Spinal cord (tissue), 10 donors: ENCODE results near the gene MYO6. TPM values are rescaled to one million over a fixed set of nuclear protein-coding genes. Genes with fewer than 3 reads are reported as not detected.
A peak's percentile ranks its signal among the peaks of the same experiment; 100 is the strongest.
"Not testable (repeated sequence)": the region's sequence is repeated elsewhere in the genome, so short reads cannot be mapped to it uniquely, and the experiment has no call there.

Source experiments
- DNase-seq, 6 donors: peaks; one replicate each; pipeline versions ENCODE4 v3.0.0 to v3.0.0-alpha.2; 2013 to 2015; ENCODE audit warnings: low spot score in 6 of 6, low read depth in 4 of 6
- H3K27ac ChIP-seq: one replicate; pipeline ENCODE4 v1.5.1; 2013; ENCODE audit warnings: low read depth, low read length, control low read depth
- H3K27me3 ChIP-seq: one replicate; pipeline ENCODE4 v1.6.1; 2013; ENCODE audit warnings: low read length; ENCODE audit not compliant: control insufficient read depth, insufficient read depth
- H3K36me3 ChIP-seq: one replicate; pipeline ENCODE4 v1.6.1; 2013; ENCODE audit warnings: low read length; ENCODE audit not compliant: control insufficient read depth, insufficient read depth
- H3K4me1 ChIP-seq: one replicate; pipeline ENCODE4 v1.6.1; 2013; ENCODE audit warnings: low read length; ENCODE audit not compliant: control insufficient read depth, insufficient read depth
- H3K4me3 ChIP-seq: one replicate; pipeline ENCODE4 v1.5.1; 2013; ENCODE audit warnings: low read depth, low read length, control low read depth
- H3K9me3 ChIP-seq: one replicate; pipeline ENCODE4 v1.6.1; 2013; ENCODE audit warnings: low read length; ENCODE audit not compliant: control insufficient read depth, insufficient read depth
- WGBS: methylation state at CpG from one replicate; pipeline ENCODE4 v1.1.5; 2013; ENCODE audit warnings: missing lambda C conversion rate; ENCODE audit not compliant: insufficient coverage; 5-methylcytosine and 5-hydroxymethylcytosine counted together
- polyA plus RNA-seq, 2 donors: library from polyadenylated mRNA; unstranded; fragments of 120-200 nt; gene quantifications; one replicate each; pipeline ENCODE4 v1.2.1, GENCODE V29; 2013; ENCODE audit not compliant: insufficient read length in 2 of 2
- total RNA-seq, 2 donors: library from RNA; depleted of rRNA in 1 of 2; stranded (reverse); fragments of 120-200 nt in 1 of 2; fragments of >200 nt in 1 of 2; gene quantifications; one replicate each; pipeline versions ENCODE4 v1.2.3 to v1.2.4, GENCODE V29; 2013 to 2014
- donor health status: healthy.

MYO6 gene
- total and polyA plus RNA-seq, 4 donors = 25.5 to 38.5 (median 29.8) TPM

GRCh38 chr6:75893776-75894152 lies 144.7 kb downstream of the MYO6 start:
- no CpG with 5 or more reads among the region's 2 CpGs for WGBS
- H3K9me3 ChIP-seq = no peaks in the 10 kb centered on the region
- no peak overlapping the region for H3K4me3 ChIP-seq
- no peaks in the 10 kb centered on the region for H3K27me3 ChIP-seq
- H3K4me1 ChIP-seq = no peaks in the 10 kb centered on the region
- no peak overlapping the region for H3K27ac ChIP-seq
- DNase-seq = no peak
- H3K36me3 ChIP-seq = peaks cover 11% of the 10 kb centered on the region

- 89% methylated on average over 1 of the region's 3 CpGs for WGBS
- no peak for DNase-seq
- Histone ChIP-seq H3K4me1 (no peaks in the 10 kb centered on the region), H3K36me3 (peaks cover 4% of the 10 kb centered on the region), H3K9me3 (no peaks in the 10 kb centered on the region), H3K4me3 (no peak overlapping the region), H3K27ac (no peak overlapping the region), H3K27me3 (no peaks in the 10 kb centered on the region)
Measured at GRCh38 chr6:75896526-75896925, 147.5 kb downstream of the MYO6 start.

GRCh38 chr6:75900216-75900615 lies 151.2 kb downstream of the MYO6 start:
- no CpG with 5 or more reads among the region's 1 CpG for WGBS
- DNase-seq, H3K9me3 ChIP-seq, H3K4me3 ChIP-seq, H3K4me1 ChIP-seq, H3K27me3 ChIP-seq, H3K36me3 ChIP-seq, H3K27ac ChIP-seq: not testable (repeated sequence)

- not testable (repeated sequence) for DNase-seq, H3K4me1 ChIP-seq, H3K36me3 ChIP-seq, H3K27me3 ChIP-seq, H3K4me3 ChIP-seq, H3K9me3 ChIP-seq, H3K27ac ChIP-seq
- 97% methylated on average over 5 of the region's 14 CpGs for WGBS
Measured at GRCh38 chr6:75905129-75905528, 156.1 kb downstream of the MYO6 start.

- H3K4me1 ChIP-seq = no peaks in the 10 kb centered on the region
- H3K27ac ChIP-seq = no peak overlapping the region
- no peaks in the 10 kb centered on the region for H3K27me3 ChIP-seq
- H3K9me3 ChIP-seq = no peaks in the 10 kb centered on the region
- peaks cover 2% of the 10 kb centered on the region for H3K36me3 ChIP-seq
- DNase-seq = no peak
- WGBS = no CpG with 5 or more reads among the region's 3 CpGs
- no peak overlapping the region for H3K4me3 ChIP-seq
Measured at GRCh38 chr6:75906871-75907270, 157.8 kb downstream of the MYO6 start.

GRCh38 chr6:75907444-75907843 lies 158.4 kb downstream of the MYO6 start:
- 100% methylated on average over 1 of the region's 2 CpGs for WGBS

GRCh38 chr6:75913040-75913439 lies 164.0 kb downstream of the MYO6 start:
- no peaks in the 10 kb centered on the region for H3K9me3 ChIP-seq
- no peaks in the 10 kb centered on the region for H3K27me3 ChIP-seq
- H3K4me3 ChIP-seq = no peak overlapping the region
- no peak for DNase-seq
- no peak overlapping the region for H3K27ac ChIP-seq
- H3K36me3 ChIP-seq = no peaks in the 10 kb centered on the region
- no peaks in the 10 kb centered on the region for H3K4me1 ChIP-seq

More at GRCh38 chr6:75907444-75907843, 158.4 kb downstream of the MYO6 start:
- no peak overlapping the region for H3K27ac ChIP-seq
- H3K9me3 ChIP-seq = no peaks in the 10 kb centered on the region
- H3K4me3 ChIP-seq = no peak overlapping the region
- H3K4me1 ChIP-seq = no peaks in the 10 kb centered on the region
- no peak for DNase-seq
- H3K27me3 ChIP-seq = no peaks in the 10 kb centered on the region
- H3K36me3 ChIP-seq = peaks cover 2% of the 10 kb centered on the region

GRCh38 chr6:75922226-75922625 lies 173.2 kb downstream of the MYO6 start:
- Histone ChIP-seq H3K27me3 (no peaks in the 10 kb centered on the region), H3K4me3 (no peak overlapping the region), H3K36me3 (peaks cover 5% of the 10 kb centered on the region), H3K27ac (no peak overlapping the region), H3K4me1 (no peaks in the 10 kb centered on the region), H3K9me3 (no peaks in the 10 kb centered on the region)
- no peak for DNase-seq

- H3K36me3 ChIP-seq = no peaks in the 10 kb centered on the region
- no peak overlapping the region for H3K4me3 ChIP-seq
- WGBS = no CpG with 5 or more reads among the region's 5 CpGs
- no peaks in the 10 kb centered on the region for H3K4me1 ChIP-seq
- H3K27ac ChIP-seq = no peak overlapping the region
- H3K27me3 ChIP-seq = no peaks in the 10 kb centered on the region
- DNase-seq = no peak
- H3K9me3 ChIP-seq = no peaks in the 10 kb centered on the region
Measured at GRCh38 chr6:75926293-75927168, 177.5 kb downstream of the MYO6 start.

- Histone ChIP-seq H3K9me3 (no peaks in the 10 kb centered on the region), H3K4me1 (peaks cover 13% of the 10 kb centered on the region), H3K27me3 (no peaks in the 10 kb centered on the region), H3K36me3 (no peaks in the 10 kb centered on the region), H3K27ac (no peak overlapping the region), H3K4me3 (no peak overlapping the region)
- 79% methylated on average over 9 of the region's 11 CpGs for WGBS
- DNase-seq = peak in 1 of 6 donors; percentile 19
Measured at GRCh38 chr6:75931011-75931680, 182.1 kb downstream of the MYO6 start.
